CD4-positive, alpha-beta T cell treated with Interleukin-6 for 4 hours (primary cell): ENCODE measurements around the gene ACSL1.

ENCODE experiments used
- DNase-seq: peaks from one replicate; pipeline ENCODE4 v3.0.0-alpha.2; 2020; ENCODE audit warnings: mixed read lengths

ACSL1 gene, protein sequence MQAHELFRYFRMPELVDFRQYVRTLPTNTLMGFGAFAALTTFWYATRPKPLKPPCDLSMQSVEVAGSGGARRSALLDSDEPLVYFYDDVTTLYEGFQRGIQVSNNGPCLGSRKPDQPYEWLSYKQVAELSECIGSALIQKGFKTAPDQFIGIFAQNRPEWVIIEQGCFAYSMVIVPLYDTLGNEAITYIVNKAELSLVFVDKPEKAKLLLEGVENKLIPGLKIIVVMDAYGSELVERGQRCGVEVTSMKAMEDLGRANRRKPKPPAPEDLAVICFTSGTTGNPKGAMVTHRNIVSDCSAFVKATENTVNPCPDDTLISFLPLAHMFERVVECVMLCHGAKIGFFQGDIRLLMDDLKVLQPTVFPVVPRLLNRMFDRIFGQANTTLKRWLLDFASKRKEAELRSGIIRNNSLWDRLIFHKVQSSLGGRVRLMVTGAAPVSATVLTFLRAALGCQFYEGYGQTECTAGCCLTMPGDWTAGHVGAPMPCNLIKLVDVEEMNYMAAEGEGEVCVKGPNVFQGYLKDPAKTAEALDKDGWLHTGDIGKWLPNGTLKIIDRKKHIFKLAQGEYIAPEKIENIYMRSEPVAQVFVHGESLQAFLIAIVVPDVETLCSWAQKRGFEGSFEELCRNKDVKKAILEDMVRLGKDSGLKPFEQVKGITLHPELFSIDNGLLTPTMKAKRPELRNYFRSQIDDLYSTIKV

DNA sequence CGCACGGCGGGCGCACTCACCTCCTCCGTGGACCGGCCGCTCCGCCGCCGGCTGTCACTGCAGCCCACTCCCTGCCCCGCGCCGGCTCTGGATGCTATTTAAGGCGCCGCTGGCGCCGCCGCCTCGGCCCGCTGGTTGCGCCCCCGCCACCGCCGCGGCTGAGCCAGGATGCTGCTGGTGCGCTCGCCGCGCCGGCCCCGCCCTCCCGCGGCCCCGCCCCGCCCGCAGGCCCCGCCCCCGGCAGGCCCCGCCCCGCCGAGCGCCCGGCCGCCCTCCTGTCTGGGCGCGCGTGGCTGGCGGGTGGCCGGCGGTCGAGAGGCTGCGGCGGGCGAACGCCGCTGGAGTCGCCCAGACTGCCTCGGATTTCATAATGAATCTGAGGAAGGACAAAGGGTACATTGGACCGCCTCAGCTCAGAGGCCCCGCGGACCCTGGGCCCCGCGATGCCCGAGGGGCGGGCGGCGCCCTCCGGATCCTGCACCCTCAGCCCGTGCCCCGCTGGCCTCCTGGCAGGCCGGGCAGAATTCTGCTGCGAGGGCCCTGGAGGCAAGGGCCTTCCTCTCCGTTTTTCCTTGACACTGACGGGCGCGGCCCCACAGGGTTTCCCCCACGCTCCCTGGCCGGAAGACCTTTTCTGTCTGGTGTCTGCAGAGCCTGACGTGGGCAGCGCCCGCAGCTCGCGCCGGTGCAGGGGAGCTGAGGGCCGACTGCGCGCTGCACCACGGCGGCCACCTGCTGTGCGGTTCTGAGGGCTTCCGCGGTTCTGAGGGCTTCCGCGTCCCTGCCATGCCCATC, at the start of gene ACSL1:
Gene ACSL1, minus strand, starts transcription at position 73 of the 795 bp plus-strand sequence. CDS start 22,454 bp downstream, outside the sequence.
- DNase-seq: peak; percentile 84

DNA sequence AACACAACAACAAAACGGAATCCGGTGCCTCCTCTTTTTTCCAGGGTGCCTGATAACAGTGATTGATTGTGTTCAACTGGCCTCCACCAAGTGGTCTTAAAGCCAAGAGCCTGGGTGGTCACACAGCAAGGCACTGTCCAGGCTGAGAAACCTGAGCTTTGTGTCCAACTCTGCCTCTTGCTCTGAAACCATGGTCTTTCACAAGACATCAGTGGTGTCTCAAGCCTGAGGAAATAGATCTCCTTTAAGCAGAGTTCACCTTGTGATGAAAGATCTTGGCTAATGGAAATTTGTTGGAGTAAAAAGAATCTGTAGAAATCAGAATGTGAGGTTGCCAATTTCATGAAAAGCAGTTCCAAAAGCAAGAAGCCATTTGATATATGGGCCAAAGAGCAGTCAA, 47.3 kb upstream of the ACSL1 start:
- no peak for DNase-seq

DNA sequence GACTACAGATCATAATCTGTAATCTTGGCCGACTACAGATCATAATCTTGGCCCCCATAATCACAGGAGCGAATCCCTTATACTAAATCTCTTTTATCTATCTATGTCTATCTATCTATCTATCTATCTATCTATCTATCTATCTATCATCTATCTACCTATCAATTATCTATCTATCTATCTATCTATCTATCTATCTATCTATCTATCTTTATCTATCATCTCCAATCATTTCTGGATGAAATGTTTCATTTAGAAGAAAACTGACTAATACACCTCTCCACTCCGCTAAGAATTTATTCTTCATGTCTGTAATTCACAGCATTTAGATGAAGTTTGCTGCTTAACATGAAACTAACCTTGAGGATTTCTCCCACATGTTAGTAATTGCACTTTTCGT, 45.0 kb upstream of the ACSL1 start:
- no peak for DNase-seq

DNA sequence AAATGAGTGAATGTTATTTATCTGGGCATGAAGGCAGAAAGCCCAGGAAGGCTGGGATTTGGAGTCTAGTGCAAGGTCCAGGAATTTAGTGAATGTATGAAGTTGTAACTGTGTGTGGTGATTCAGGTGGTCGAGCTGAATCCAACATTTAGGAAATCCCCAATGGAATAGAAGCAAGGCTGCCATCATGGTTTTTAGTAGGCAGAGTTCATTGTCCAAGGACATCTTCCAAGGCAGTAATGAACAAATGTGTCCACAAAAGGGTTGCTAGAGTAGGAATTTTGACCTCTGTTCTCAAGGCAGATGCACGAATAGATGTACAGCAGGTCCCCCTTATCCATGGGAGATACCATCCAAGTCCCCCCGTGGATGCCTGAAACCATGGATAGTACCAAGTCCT, 42.9 kb upstream of the ACSL1 start:
- no peak for DNase-seq

DNA sequence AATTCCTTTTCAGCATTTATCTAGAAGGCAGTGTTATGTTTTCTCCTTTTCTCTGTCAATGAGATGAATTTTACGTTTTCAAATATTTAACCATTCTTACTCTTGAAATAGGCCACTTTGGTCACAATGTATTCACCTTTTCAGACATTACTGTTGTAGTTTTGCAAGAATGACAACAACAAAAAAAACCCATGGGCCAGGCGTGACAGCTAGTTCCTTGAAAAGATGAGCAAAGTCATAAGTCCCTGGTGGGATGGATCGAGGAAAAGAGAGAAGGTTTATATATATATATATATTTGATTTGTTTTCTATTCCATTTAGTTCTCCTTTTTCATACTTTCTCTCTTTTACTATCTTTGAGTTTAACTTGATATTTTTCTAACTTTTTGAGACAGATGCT, 38.1 kb upstream of the ACSL1 start:
- DNase-seq: no peak

DNA sequence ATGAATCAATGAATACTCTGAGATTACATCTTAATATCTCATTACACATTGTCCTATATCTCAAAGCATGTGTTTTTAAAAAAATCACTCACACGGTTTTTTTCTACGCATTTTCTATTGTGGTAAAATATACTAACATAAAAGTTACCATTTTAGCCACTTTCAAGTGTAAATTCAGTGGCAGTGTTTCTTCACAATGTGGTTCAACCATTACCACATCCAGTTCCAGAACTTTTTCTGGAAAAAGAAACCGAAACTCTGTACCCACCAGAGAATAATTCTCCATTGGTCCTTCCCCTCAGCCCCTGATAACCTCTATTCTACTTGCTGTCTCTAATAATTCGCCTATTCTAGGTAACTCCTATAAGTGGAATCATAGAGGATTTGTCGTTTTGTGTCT, 35.3 kb upstream of the ACSL1 start:
- DNase-seq: no peak

DNA sequence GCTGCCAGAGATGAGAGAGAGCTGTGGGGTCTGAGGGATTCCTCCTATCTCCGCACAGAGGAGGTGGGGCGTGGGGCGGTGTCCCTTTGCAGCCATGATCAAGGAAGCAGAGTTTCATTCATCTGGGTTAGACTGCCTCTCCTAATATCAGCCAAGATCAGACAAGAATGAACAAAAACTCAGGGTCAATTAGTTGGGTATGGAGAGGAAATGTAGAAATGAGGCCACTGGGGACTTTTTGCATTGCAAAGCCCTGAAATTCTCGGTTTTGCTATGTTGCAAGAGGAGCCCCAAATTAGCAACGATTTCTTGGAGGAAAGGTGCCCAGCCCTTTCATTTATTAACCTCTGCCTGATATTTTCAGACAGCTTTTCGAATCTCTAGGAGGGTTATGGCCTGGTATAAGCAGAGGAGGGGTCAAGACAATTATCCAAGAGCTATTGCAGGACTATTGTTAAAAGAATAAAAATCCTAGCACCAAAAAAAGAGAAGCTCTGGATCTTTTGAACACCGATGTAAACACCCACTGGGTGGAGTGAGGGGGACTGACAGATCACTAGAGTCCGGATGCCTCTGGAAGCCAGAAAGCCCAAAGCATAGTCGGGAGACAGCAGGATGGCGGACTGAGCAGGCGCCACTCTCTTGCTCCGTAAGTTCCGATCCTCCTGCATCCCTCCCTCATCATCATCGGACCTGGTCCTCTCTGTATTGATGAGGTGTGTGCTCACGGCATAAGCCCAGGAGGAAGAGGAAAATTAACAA, 34.4 kb upstream of the ACSL1 start:
- DNase-seq: no peak

DNA sequence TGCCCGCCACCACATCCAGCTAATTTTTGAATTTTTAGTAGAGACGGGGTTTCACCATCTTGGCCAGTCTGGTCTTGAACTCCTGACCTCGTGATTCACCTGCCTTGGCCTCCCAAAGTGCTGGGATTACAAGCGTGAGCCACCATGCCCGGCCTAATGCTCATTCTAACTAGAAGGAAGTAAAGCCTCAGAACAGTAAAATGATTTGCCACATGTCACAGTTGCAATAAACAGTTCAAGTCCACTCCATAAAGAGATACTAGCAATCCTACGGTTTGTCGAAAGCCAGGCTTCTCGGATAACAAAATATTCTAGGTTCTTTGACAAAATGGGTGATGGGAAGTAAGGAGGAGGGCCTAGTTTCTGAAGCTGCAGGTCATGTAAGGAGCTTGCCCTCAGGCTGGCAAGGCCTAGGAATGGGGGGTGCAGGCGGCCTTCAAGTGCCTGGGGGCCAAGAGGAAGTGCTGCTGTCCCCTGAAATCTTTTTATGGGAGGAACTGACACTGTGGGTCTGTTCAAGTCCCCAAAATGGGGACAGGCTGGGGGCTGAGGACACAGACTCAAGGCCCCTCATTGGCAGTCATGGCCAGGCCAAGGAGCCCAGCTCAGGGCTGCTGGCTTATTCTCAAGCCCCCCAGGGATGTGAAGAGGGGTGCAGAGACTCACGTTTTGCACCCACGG, 31.8 kb upstream of the ACSL1 start:
- no peak for DNase-seq

DNA sequence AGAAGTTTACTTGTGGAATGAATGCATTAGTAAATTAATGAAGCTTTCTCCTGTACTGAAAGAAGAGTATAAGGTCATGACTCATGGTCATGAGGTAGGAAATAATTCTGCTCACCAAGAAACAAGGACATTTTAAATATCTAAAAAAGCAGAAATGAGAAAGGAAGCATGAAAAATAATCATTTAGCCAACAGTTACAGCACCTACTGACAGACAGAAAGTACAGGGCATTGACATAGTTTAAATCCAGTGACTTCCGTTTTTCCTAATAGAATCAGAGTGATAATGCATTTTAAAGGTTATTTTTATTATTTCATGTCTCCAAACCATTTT, 30.5 kb upstream of the ACSL1 start:
- DNase-seq: no peak

DNA sequence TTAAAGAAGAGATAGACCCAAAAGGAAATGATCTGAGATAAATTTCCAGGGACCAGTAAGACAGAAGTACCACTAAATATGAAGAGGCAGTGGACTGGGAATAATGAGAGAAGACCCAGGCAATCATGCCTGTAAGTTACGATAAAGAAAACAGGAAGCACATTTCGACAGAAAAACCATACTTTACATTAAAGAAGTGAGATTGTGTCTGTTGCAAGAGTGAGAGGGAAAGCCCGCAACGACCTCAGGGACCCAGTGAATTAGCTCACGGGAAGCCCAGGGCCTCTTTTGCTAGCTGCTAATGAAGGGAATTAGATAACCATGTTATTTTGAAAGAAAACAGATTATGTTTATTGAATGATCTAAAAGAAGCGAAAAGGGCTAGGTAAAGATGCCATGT, 28.9 kb upstream of the ACSL1 start:
- DNase-seq: no peak

DNA sequence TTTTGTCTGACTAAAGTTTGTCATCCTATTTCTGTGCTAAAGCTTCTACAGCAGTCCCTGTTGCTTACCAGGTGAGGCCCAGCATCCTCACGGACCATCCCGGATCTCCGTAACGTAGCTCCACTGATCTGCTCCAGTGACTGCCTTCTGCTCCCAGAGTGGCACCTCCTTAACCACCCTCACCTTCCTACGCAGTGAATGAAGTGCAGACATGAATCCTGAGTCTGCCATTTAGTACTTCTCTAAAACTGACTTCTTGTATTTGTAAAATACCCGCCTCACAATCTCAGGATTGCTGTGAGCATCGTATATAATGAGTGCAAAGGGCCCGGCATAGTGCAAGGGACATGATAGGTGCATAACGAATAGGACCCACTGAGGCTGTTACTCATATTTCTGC, 27.7 kb upstream of the ACSL1 start:
- no peak for DNase-seq

DNA sequence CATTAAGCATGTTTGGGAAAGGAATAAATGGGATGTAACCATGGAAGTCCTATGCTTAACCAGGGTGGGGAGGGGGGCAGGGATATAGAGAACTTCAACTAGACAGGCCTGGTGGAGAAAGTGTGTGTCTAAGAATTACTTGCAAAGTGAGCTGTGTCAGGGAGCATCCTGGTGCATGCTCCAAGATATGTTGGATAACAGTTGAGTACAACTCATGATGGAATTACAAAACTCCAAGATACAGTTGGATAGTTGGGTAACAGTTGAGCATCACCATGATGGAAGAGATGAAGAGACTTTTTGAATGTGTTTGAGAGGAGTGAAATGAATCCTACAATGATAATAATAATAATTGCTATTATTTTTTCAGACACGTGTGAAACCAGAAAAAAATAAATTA, 26.1 kb upstream of the ACSL1 start:
- no peak for DNase-seq

DNA sequence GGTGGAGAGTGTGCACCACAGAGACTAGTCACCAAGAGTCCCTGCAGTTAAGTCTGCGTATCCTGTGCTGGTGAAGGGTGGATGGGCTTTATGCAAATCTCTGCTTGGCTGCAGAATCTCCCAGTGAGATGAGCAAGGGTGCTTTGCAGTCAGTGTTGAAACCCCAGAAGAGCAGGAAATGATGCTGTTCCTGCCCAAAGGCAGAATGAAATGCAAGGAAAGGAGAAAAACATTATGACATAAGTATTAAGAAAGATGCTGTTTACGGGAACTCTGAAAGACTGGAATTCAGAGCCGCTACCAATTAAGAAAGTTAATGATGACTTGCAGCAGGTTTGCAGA, 25.4 kb upstream of the ACSL1 start:
- no peak for DNase-seq

DNA sequence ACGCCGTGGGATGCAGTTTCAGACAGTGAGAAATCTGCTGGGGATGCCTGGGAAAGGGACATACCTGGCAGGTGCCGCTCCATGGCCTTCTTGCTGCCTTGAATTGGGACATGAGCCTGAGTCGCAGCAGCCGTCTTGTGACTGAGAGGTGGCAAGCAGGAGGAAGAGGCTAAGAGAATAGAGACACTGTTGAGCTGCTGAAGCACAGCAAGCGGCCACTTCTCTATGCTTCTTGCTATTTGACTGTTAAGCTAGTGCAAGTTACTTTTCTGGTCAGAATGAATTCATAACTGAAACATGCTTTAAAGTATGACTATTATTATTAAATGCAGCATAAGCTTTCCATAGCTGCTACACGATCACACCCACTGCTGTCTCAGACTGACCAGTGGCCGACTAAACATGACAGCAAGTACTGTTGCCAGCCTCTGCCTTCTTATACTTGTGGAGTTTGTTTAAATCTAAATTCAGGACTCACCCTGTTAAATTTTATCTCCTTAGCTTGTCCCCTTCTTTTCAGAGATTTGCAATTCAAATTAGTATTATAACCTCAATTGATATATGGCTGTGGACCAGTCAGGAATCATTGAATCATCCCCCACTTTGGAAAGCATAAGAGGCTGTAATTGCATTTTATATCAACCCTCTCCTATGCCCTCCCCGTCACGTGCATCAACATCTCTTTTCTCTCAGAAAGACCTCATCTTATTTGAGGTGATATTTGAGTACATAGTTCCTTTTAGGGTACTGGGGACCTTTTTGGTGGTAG, 24.8 kb upstream of the ACSL1 start:
- no peak for DNase-seq

DNA sequence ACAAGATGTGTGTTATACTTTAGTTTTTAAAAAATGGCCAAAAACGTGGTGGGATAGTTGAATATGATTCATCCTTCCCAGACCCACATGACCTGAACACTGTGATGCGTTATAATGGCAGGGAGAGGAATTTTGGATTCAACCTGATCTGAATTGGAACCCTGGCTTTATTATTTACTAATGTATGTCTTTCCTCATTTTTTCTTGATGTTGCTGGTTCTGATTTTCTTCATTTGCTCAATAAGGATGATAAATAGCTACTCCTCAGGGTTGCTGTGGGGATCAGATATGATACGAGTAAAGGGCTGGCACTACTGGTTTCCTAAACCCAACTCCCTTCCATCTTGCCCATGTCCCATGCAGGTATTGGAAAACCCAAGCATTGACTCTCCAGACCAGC, 24.2 kb upstream of the ACSL1 start:
- DNase-seq: no peak

DNA sequence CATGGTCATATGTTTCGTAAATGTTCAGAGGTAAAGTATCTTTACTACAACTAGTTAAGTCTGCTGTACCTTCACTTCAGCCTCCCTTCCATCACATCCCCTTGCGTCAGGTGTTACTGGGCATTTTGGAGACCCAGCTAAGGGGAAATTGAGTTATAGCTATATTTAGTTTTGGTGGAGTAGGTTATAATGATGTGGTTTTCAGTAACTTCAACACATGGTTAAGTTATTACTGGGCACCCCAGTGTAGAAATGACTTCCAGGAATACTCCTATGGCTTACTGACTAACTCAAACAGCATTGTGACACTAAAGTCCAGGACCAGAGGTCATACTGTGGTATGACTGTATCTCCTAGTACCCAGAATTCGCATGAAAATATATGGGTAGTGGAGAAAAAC, 23.4 kb upstream of the ACSL1 start:
- DNase-seq: no peak

DNA sequence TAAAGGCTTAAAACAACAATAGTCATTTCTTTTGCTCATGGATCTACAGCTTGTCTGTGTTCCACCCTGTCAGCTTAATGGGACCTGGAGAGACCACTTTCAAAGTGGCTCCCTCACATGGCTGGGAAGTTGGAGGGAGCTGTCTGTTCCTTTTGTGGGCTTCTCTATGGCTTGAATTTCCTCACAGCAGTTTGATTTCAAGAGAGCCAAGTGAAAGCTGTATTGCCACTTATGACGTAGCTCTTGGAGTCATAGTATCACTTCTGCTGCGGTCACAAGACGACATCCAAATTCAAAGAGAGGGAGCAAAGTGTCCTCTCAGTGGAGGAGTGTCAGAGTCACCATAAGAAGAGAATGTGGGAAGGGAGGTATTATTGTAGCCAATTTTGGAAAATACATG, 22.7 kb upstream of the ACSL1 start:
- DNase-seq: no peak

DNA sequence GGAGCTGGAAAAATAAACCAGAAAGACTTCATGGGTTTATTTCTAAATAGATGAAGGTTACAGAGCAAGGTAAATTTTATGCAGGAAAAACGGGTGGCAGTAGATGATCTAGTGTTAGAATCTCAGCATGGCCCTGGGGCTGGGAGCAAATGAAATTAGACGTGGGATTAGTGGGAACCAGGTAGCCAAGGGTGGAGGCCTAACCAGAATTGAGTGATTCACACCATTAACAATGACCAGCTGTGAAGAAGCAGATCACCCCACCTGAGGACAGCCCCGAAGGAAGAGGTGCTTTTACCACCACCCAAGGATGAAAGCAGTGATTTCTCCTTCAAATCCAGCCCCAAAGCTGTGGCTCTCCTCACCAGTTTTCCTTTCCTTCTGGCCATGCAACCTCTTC, 20.8 kb upstream of the ACSL1 start:
- DNase-seq: no peak

DNA sequence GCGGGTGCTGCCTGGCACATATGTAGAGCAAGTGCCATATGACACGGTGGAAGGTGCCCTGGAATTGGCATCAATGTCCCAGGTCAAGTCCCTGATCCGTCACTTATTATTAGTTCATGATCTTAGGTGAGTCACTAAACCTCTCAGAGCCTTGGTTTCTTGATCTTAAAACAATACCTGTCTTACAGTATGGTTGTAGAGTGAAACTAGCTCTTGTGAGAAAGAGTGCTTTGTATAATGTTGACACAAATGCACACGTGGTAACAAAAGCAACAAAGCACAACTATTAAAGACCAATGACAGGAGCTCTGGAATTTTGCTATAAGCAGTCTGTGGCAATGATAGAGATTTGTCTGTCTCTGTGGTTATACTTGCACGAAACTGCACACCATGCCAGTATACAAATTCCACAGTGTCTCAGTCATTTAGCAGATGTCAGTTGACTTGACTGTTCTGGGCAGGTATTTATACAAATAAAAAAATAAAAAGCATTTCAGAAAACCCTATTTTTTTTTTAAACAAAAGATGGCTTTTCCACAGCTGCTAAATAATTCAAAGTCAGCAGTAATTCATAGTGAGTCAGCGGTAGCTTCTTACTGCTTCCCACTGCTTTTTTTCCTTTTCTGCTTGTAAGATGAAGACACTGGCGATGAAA, 19.7 kb upstream of the ACSL1 start:
- no peak for DNase-seq

DNA sequence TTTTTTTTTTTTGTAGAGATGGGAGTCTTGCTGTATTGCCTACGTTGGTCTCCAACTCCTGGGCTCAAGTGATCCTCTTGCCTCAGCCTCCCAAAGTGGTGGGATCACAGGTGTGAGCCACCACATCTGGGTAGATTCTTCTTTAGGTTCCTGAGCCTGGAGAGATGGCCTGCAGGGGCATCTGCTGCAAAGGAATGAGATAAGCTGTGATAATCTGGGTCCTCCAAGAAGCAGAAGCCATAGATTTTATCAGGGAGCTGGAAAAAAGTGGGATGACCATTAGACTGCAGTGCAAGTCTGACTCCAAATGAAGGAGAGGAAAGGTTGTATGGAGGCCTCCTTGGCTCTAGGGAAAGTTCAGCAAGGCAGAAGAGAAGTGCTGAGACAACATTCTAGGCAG, 19.0 kb upstream of the ACSL1 start:
- no peak for DNase-seq

DNA sequence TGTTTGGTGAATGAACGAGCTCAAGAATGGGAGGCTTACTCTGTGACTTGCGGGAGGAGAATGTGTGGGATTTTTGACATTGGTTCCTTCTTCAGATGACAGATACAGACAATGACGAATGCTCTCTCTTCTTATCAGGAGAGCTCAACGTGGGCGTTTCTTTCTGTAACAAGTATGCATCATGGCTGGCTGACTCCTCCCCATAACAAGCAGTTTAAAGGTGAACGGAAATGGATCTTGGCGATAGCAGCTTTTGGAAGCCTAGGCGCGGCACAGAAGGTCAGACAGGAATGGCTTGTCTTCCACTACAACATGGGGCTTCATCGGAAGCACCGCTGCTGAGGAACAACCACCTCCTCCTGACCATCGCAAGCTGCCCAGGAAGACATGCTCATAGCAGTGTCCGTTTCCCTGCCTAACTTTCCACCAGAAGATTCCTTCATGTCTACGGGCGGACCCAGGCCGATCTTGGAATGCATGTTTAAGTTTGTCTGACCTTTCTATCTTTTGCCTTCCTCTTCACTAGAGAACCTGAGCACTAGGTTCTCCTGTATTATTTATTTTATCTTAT, 18.3 kb upstream of the ACSL1 start:
- no peak for DNase-seq
